Fibroblast of mammary gland (primary cell): Measurements from ENCODE around the gene COPZ1.

Experiments used
- DNase-seq: peaks from one replicate; pipeline ENCODE4 v3.0.0-alpha.2; 2010; ENCODE audit warnings: low read depth
- H3K4me3 ChIP-seq: 2 replicates; pipeline ENCODE4 v1.5.1; 2011; ENCODE audit warnings: low read depth, mild to moderate bottlenecking, low read length, moderate library complexity; ENCODE audit not compliant: control insufficient read depth
- TF ChIP-seq, protein P1 (sequence below): conservative IDR thresholded peaks from 2 replicates; pipeline ENCODE4 v1.5.1; 2011; ENCODE audit warnings: low read depth, low read length, inconsistent platforms; ENCODE audit not compliant: control insufficient read depth, insufficient read depth

The COPZ1 gene

GRCh38 chr12:54369597-54370131 is 44.7 kb downstream of the COPZ1 start:
- TF ChIP-seq, protein P1, sequence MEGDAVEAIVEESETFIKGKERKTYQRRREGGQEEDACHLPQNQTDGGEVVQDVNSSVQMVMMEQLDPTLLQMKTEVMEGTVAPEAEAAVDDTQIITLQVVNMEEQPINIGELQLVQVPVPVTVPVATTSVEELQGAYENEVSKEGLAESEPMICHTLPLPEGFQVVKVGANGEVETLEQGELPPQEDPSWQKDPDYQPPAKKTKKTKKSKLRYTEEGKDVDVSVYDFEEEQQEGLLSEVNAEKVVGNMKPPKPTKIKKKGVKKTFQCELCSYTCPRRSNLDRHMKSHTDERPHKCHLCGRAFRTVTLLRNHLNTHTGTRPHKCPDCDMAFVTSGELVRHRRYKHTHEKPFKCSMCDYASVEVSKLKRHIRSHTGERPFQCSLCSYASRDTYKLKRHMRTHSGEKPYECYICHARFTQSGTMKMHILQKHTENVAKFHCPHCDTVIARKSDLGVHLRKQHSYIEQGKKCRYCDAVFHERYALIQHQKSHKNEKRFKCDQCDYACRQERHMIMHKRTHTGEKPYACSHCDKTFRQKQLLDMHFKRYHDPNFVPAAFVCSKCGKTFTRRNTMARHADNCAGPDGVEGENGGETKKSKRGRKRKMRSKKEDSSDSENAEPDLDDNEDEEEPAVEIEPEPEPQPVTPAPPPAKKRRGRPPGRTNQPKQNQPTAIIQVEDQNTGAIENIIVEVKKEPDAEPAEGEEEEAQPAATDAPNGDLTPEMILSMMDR = no peak
- peak overlapping the region; percentile 41 for H3K4me3 ChIP-seq

GRCh38 chr12:54370171-54370730 is 45.3 kb downstream of the COPZ1 start:
- DNase-seq = peak; percentile 82
- H3K4me3 ChIP-seq = peak overlapping the region; percentile 41
- TF ChIP-seq, protein P1 = peak; percentile 74

More at GRCh38 chr12:54369597-54370131, 44.7 kb downstream of the COPZ1 start:
- DNase-seq = no peak

DNA sequence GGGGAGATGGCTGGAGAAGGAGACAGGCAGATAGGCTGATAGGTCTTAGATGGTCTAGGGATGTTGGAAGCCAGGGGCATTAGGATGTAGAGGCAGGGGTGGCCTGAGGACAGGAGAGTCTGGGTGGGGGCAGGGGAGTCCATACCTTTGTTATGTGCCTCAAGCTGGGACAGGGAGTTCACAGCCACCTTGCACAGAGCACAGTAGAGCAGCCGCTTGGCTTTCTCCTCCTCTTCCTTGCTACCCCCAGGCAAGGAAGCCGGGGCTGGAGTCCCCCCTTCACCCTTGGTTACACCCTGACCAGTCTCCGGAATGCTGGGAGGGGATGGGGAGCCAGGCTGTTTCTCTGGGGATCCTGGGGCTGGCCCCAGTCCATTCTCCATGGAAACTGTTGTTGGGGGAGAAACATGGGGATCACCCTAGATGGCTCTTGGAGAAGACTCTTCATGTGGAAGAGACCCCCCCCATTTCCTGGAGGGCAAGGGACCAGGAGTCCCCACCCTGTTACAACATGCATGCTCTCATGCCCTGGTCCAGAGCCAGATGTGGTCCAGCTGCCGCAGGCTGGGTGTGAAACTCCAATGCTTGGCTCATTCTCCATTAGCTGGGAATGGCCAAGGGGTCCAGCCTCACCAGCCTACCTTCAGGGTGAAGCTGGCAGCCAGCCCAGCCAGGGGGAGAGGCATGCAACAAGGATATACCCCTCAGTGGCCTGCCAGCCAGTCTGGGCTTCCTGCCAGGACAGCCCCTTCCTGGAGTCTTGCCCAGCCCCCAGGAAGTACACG is 46.6 kb downstream of the COPZ1 start:
- DNase-seq = no peak
- no peak overlapping the region for H3K4me3 ChIP-seq
- TF ChIP-seq, protein P1 = no peak

DNA sequence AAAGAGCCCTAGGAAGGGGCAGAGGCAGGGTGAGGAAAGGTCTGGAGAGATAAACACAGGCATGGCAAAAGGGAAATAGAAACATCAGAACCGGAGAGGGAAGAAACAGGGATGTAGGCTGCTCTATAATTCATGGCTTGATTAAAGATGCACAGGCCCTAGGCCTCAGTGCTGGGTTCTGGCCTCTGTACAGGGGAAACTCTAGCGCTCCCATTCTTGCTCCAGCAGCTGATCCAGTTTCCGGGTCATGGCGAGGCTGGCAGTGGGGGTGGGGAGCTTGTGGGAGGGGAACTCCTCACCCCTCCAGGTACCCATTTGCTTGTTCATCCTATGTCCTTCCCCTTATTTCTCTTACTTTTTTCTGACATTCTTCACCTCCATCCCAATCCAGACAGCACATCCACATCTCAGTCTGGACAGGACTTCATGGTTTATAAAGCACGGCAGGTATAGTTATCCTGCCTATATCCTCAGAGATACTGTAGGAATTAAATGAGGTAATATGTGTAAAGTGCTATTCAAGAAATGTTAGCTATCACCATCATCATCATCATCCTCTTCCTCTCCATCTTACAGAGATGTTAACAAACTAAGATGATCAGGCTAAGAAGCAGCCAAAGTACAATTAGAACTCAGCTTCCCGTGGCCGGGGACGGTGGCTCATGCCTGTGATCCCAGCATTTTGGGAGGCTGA is 47.3 kb downstream of the COPZ1 start:
- no peak for DNase-seq
- H3K4me3 ChIP-seq = no peak overlapping the region
- TF ChIP-seq, protein P1 = no peak

DNA sequence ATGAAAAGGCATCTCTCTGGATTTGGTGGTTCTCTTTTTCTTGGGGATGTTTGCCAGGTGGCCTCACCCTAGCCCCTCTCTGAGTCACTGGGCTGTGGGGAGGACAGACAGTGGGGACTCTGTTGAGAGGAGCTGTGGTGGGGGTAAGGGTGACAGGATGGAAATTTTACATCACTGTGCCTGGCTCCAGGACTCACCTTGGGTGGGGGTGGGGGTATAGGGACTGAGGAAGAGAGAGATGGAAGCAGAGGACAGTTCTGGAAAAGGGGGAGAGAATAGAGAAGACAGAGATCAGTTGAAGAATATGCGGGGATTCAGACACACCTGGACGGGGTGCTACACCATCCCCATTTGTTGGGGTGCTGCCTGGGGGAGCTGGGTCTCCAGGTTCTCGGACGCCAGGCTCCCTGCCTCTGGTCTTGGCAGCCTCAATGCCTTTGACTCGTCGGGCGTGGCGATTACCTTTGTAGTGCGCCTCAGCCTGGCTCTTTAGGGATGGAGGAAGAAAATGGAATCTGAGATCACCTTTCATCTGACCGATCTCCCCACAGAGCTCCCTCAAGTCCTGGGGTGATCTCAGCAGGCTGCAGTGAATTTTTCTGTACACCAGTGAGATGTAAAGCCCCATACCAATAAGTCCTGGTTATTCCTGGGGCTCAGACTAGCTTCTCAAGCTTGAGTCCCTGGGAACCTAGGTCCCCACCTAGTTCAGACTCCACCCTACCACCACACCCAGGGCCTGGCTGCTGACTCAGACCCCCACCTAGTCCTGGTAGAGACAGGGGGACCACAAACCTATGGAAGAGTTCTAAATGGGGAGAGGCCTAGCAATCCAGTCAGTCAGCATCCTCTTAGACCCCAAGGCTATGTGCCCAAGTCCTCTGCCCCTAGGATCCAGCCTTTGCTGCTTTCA is 49.0 kb downstream of the COPZ1 start:
- DNase-seq = no peak
- H3K4me3 ChIP-seq = no peak overlapping the region
- TF ChIP-seq, protein P1 = no peak
